ENCODE data around the gene DNAJB6.
"Not testable (repeated sequence)": the region's sequence is repeated elsewhere in the genome, so short reads cannot be mapped to it uniquely, and the experiment has no call there.

Gene DNAJB6

DNA sequence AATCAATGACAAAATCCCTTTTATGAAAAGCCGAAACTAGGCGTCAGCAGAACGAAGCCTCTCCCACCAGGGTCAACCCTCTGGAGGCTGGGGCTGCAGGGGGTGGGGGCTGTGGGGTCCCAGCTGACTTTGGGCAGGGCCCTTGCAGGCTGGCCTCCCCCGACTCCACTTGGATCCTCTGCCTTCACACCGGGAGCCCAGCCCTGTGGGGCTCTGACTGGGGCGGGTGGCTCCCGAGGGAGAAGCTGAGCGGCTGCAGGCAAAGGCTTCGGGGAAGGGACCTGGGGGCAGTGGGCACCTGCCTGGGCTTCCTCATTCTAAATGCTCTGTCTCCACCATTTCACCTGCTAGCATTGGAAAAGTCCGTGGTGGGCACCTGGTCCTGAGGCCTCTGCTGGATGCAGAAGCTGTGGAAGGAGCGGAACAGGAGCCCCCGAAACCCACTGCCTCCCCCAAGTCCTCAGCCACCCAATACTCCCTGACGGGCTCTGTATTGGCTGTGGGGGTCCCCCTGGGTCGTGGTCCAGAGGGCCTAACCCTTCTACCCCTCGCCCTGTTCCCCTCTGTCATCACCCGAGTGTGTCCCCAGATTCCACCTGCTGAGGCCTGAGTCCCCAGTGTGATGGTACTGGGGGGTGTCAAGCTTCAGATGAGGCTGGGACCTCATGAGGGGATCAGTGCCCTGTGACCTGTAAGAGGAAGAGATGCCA, 108.6 kb downstream of the DNAJB6 start:
- no peak for DNase-seq

DNA sequence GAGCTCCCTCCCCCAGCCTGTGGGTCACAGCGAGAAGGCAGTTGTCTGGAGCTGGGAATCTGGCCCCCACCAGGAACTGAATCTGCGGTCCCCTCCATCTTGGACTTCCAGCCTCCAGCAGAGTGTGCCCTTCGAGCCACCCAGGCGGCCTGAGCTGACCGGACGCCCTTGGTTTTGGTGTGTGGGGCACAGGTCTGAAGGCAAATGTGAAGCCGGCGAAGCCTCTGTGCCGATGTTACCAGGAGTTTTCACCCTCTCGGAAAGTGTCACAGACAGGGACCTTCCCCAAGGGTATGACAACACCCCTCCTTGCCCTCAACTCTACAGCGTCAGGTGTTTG, 109.1 kb downstream of the DNAJB6 start:
- no peak for DNase-seq

DNA sequence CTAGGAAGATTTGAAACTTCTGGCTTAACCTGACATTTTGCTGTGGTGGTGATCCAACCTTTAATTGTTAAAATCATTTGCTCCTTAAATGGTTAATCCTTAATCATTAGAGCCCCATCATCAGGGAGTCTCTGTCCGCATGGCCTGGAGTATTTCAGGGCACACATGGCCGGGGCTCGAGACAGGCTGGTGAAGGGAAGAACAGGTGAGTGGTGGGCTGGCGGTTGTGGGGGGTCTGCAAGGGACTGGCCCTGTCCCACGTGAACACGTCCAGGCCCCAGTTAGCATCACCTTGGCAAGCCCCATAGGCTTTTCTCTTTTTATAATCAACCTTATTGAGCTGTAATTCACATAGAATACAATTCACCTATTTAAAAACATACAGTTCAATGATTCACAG, 109.5 kb downstream of the DNAJB6 start:
- DNase-seq = no peak

DNA sequence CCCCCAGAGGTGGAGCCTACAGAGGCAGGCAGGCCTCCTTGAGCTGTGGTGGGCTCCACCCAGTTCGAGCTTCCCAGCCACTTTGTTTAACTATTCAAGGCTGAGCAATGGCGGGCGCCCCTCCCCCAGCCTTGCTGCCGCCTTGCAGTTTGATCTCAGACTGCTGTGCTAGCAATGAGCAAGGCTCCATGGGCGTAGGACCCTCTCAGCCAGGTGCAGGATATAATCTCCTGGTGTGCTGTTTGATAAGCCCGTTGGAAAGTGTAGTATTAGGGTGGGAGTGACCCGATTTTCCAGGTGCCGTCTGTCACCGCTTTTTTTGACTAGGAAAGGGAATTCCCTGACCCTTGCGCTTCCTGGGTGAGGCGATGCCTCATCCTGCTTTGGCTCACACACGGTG, 117.2 kb downstream of the DNAJB6 start:
- not testable (repeated sequence) for DNase-seq

DNA sequence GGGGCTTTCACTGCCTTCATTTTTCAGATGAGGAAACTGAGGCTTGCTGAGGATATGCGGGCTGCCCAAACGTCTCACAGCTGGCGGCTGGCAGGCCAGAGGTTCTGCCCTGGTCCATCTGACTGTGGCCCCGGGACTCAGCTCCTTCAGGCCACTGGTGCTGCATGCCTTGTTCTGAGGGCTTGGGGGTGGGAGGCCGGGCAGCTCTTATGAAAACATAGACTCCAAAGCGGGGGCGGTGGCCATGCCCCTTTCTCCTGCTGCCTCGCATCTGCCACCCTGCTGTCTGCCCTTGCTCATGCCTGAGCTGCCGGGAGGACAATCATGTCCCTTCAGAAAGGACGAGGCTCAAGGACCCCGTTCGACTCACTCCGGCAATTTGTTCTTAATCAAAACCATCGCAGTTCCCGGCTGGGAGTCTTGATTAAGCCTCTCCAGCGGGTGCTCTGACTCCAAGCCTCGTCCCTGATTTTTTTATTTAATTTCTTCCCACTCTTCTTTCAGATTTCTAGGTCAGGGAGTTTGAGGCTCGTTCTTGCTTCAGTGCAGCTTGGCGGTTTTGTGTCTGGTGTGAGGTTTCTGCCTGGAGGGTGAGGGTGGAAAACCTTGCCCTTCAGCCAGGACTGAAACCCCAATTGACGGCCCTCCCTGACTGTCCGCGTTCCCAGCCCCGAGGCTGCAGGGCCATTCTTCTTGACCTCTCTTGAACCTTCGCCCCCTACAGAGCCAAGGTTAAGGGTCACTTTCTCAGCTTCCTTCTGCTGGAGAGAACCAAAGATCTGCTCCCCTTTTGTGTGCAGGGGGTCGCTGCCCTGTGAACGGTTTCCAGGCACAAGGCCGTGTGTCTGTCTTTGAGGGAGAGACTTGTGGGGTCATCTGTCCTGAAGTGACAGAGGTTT, 120.8 kb downstream of the DNAJB6 start:
- no peak for DNase-seq

DNA sequence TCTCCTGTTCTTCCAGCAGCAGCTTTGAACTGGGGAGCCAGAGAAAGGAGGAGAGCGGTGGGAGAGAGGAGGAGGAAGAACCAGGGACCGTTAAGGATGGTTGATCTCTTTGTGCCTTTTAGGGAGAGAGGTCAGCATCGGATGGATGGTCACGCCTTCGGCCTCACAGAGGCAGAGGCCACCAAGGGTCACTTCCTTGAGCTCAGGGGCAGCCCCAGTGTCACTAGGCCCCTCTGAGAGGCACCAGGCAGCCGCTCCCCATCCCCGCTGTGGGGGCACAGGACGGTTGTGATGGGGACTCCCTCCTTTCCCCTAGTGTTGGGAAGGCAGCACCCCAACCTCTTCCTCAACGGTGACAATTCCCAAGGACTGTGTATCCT, 121.4 kb downstream of the DNAJB6 start:
- no peak for DNase-seq

DNA sequence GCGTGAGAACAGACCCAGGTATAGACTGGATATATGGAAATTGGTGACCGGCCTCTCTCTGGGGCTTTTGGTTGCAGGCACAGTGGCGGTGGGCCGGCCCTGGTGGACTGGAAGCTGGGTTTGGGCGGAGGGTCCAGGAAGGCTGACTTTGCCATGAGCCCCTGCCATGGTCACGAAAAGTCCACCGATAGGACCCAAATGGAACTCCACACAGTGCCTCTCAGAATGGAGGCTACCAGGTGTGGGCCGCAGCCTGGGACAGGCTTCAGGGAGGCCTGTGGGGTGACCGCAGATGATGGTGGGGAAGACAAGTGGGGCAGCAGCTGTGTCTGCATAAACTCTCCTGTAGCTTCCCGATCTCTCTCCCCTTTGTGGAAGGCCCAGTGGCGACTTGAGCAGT, 123.2 kb downstream of the DNAJB6 start:
- DNase-seq = no peak

DNA sequence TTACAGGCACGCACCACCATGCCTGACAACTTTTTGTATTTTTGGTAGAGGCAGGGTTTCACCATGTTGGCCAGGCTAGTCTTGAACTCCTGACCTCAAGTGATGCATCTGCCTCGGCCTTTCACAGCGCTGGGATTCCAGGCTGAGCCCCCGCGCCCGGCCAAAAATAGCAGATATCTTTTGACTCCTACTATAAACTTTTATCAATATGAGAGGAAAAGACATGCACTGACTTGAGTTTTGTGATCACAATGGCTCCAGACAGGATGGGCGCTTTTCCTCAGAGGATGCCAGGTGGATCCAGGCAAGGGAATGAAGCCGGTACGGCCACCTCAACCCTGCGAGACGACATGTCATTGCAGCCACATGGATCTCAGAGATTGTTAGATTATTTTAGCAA, 123.9 kb downstream of the DNAJB6 start:
- no peak for DNase-seq

DNA sequence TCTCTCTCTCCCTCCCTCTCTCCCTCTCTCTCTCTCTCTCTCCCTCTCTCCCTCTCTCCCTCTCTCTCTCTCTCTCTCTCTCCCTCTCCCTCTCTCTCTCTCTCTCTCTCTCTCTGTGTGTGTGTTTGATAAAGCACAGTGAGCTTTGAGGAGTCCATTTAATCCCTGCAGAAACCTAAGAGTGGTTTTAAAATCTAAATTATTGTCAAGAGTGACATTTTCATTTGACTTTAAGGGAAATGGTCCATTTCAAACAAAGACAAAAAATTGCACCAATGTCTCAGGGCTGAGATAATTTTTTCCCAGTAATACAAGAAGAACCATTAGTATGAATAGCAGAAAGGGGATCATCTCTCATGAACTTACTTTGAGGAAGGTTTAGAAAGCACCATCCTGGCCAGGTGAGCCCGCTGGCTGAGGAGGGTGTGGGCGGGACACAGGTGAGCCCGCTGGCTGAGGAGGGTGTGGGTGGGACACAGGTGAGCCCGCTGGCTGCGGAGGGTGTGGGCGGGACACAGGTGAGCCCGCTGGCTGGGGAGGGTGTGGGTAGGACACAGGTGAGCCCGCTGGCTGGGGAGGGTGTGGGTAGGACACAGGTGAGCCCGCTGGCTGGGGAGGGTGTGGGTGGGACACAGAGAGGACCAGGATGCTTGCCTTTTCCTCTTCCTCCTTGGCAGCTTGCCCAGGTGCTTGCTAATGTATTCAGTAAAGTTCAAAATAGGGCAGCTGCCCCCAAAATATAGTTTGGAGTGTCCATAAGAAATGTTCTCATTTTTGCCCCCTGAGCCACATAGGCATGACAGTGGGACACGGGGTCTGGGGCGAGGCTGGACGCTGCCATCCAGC, 125.0 kb downstream of the DNAJB6 start:
- no peak for DNase-seq

DNA sequence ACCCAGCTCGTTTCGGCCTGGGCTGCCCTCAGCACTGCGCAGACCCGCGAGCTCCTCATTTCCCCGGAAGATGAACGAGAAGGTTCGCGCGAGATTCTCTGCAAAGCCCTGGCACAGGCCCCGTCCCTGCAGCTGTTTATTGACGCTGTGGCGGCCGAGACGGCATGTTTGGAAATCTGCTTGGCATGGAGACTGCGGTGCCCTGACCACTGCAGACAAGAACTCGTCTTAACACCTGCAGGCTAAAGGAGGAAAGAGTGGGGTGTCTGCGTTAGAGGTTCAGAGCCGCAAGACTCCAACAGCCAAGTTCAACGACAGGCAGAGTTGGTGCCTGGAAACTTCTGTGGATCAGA, 125.6 kb downstream of the DNAJB6 start:
- DNase-seq = no peak

DNA sequence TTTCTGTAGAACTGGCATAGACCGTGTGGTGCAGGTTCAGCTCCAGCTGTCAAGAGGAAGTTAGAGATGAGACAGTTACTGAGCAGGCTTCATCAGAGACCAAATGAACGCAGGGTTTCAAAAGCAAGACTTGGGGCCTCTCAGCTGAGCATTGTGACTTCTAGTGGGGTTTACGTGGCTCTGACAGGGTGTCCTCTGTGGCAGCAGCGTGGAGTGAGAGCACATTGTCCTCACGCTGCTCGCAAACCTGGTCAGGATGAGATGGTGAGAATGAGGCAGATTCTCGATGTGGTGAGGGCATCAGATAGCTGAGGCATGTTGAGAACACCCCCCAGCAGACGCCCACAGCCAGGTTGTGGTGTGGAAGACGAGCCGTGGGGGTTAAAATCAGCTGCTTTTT, 126.0 kb downstream of the DNAJB6 start:
- no peak for DNase-seq

DNA sequence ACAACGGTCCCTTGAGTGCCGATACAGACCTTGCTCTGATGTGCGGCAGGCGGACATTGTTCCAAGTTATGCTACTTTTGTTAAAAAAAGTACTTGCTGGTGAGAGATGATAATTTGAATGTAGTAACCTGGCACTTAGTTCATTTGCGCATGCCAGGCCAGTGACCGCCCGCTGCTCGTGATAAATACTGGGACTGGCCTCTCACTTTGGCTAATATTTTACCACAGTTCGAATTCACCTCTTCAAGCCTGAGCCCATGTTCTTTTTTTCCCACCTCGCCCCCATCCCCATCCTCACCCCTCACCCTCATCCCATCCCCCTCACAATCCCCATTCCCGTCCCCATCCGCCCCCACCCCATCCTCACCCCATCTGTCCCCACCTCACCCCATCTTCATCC, 126.4 kb downstream of the DNAJB6 start:
- DNase-seq = no peak

DNA sequence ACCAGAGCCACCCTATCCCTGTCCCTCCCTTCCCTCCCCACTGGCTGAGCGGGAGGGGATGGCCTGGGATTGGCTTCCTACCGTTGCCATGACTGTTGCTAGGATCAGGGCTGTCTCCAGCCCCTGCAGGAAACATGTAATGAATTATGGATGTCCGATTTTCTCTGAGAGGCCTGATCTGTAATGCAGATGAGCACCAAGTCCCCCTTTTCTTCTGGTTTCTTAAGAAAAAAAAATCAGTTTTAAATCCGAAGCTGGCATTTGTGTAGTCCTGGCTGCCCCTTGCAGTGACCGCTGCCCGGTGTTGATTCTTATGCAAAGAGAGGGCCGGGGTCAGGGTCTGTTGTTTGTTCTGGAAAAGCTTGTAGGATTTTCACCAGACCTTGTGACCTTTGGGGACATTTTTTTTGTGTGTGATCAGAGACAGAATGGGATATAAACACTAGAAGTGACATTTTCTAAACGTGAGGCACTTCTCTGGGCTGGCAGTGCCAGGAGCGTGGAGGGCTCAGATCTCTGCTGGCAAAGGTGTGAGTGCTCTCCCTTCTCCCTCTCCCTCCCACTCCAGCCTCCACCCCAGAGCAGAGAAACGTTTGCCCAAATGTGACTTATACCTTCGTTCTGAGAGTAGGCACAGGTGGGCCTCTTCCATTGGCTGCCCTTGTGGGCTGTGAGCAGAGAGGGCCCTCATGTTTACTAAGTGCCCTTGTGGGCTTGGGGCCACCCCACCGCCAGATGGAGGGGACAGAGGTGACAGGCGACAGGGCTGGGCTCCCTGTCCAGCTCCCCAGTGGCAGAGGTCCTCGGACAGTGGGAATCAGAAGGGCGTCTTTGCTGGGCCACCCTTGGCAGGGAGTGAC, 127.5 kb downstream of the DNAJB6 start:
- DNase-seq = peak; percentile 13

DNA sequence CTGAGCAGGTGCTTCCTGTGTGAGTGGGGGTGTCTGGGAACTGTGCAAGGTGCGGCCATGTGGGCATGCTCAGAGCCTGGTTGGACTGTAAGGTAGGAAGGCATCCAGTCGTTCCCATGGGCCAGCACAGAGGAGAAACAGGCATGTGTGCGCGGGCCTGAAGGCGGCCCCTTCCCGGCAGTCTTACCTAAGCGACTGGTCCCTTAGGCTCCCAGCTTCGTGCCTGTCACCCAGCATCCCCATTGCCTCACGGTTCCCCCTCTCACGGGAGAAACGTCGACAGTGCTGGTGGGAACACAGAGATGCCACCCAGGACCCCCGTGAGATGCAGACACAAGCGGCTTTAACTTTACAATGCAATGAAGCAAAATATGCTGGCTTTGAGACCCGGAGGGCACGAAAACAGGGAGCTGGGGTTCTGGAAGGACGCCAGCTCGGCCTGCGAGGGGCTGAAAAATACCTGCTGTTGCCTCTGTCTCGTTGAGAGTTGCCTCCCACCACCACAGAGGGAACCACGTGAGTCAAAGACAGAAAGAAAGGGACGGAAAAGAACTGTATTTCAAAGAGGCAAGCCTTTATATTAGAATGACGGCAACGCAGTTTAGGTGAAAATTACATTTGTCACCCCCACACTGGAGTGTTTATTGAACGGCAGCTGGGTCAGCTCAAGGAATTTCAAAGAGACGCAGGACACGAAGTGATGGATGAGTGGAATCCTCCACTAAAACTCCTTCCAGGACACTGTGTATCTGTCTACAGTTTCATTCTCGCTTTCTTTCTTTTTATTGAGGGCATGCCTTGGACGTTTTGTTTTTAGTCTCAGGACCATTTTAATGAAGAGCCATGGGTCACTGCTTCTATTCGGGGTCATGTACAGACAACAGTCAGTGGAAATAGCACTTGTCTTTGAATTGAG, 128.4 kb downstream of the DNAJB6 start:
- no peak for DNase-seq

DNA sequence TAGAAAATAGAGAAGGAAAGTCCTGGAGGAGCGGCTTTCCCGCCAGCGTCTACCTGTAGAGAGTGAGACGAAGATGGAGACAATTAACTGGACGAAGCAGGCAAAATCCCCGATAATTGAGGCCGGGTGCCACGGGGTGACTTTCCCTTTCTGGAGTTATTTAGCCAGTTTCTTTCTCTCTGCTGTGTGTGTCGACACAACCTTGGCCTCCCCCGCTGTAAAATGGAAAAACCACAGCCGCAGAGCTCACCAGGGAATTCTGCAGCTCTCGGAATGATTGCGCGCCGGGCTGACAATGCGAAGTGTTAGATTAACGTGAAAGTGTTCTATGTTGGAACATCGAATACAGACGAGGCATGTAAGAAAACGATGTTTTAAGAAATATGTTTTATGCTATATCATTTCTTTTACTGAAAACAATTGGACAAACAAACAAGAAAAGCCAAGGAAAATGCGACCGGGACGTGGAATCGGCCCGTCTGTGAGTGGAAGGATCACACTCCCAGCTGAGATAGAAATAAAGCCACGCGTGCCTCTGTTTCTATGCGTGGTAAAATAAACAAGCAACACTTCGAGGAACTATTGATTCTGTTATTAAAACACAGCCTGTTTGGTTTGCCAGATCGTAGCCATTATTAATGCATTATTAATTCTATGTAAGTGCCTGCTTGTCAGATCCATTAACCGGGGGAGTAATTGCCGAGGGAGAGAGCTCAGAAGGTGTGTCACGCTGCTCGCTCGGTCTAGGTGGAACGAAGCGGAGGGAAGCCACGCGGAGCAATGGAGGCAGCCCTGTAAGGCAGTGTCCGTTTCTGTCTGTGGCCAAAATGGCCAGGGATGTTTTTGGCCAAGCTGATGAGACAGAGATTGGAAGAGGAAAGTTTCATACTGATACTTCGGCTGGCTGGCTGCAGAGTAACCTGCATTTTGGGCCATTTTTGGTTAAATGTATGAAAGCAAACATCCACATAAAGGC, 129.4 kb downstream of the DNAJB6 start:
- DNase-seq = no peak

DNA sequence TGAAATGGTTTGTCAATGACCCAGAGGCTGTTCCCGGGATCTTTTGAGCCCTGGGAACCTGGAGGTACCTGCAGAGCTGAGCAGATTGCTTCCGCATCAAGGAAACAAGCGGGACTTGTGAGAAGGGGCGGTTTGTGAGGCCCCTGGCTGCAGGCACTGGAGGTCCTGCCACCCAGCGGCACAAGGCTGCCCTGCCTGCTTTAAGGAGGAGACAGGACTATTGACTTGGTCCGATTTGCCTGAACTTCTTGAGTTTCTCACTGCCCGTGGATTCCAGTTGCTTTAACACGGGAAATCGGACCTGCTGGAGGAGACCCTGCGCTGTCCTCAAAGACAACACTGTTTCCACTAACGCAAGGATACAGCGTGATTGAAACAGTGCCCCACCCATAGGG, 130.1 kb downstream of the DNAJB6 start:
- no peak for DNase-seq

All from COR-L47 (cell line).